Cortex of kidney (tissue), 1 donor: ENCODE data around the gene DPEP3.

Experiments
- DNase-seq: peaks from one replicate; lab custom pipeline; 2025; lab: John Stamatoyannopoulos, UW

DPEP3 gene

DNA sequence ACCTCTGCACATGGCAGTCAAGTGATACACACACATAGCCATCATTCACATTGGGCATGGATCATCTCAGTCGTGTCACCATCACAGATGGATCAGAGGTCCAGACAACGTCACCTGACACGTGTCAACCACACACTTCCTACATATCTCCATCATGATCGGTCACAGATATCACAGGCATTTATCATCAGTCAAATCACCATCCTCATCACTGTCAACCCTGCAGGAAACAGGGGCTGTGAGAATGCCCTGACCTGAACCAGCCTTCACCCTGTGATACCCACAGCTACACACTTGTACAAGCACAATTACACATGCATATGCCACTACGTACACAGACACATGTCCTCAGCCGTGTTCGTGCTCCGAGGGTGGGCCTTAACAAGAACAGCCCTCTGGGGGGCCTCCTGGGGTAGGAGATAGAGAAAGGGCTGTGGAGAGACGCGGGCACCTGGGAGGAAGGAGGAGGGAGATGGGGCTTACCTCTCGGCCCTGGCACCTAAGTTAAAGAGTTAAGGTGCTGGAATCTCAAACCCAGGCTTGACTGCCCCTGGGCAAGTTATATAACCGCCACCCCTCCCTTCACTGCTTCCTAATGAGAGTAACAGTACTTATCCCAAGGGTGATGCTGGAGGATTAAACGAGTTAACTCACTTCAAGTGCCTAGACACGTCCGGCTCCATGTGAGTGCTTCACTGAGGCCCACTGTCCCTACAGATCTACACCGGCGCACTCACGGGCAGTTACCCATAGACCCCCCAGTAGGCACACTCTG, 12.9 kb downstream of the DPEP3 start:
- DNase-seq: no peak

DNA sequence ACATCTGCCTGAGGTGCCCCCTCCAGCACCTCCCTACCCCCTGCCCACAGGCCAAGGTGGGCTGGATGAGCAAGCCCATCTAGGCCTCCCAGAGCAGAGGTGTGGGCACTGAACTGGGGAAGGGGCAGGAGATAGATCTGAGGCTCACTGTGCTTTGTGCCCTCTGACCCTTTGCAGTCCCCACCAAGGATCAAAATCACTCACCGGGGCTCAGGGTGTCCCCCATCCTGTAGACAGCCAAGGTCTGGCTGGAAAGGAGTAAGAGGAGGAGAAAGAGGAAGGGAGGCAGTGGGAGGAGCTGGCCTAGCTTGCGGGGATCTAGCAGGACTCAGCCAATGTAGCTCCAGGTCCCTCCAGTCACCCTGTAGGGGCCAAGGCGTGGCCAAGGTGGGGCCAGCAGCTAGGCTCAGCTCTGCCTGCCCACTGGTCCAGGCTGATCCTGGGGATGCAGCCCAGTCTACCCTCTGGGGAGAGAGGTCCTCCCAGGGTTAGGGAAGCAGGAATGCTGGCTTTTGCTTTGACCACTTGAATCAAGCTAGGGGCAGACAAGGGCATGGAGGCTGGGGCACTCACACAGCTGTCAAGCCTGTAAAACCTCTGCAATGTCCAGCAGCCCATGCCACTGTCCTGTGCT, 13.6 kb downstream of the DPEP3 start:
- DNase-seq: no peak

GRCh38 chr16:67965668-67966548, 14.4 kb downstream of the DPEP3 start:
- DNase-seq: no peak

DNA sequence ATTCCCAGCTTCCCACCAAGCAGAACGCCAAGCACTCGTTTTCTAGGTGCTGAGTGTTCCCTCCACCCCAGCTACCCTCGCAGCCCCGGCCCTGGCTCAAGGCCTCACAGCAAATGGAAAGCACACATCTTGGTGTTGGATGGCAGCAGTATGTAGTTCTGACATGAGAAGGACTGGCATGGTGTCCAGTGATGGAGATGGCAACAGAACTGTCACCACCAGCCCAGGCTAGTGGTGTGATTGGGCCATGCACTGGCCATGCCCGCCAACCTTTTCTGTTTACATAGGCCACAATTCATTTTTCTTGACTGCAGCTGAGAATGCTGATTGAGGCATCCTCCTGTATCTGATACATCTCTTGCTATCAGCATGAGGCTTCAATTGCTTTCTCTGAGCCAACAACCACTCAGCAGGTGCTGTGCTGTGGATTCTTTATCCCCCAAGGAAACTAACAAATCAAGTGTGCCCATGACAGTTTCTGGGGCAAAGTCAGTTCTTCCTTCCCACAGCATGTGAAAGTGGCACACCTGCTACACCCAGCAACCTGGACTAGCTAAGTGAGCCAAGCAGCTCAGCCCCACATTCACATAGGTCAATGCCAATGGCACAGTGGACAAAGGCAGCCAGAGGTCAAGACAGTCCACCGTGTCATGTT, 15.7 kb downstream of the DPEP3 start:
- DNase-seq: no peak

DNA sequence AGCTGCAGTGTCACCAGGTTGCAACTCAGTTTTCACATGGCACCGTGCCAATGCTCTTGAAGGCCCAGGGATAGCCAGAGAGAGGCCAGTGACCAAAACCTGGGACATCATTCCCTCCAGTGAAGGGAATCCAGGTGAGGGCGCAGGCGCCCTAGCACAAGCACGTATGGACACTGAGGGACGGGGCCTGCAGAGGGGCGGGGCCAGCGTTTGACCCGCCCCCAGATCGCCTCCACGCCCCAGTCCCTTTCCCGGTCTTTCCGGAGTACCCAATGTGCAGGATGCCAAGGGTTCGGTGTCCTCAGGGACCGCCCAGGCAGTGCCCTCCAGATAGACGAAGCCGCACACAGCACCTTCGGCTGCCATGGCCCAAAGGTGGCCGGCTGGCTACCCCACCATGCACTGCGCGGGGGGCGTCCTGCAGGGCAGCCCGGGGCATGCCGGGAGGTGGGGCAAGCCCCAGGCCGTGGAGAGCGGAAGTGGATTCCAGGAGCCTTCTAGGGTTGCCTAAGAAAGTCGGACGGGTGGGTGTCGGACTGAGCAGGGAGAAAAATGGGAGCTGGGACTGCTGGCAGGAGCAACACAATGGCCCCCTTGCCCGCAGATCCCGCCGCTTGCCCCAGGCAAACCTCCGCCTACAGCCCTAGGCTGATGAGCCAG, 16.5 kb downstream of the DPEP3 start:
- DNase-seq: no peak

GRCh38 chr16:67963292-67963661, 17.0 kb downstream of the DPEP3 start:
- no peak for DNase-seq

DNA sequence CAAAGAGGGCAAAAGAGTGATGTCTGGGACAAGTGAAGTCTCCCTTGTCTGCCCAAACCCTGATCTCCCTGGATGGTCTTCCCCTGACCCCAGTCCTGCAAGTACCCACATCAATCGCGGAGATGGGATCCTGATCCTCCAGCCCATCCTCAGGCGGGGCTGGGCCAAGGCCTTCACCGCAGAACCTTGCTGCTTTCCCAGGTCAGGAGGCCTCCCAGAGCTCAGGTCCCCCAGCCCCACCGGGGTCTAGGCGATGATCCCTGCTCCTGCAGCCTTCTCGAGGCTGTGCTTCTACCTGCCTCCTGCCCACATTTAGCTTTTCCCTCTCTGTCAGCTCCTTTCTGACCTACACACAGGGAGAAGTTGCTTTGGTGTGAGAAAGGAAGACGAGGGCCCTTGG, 18.2 kb downstream of the DPEP3 start:
- DNase-seq: no peak

DNA sequence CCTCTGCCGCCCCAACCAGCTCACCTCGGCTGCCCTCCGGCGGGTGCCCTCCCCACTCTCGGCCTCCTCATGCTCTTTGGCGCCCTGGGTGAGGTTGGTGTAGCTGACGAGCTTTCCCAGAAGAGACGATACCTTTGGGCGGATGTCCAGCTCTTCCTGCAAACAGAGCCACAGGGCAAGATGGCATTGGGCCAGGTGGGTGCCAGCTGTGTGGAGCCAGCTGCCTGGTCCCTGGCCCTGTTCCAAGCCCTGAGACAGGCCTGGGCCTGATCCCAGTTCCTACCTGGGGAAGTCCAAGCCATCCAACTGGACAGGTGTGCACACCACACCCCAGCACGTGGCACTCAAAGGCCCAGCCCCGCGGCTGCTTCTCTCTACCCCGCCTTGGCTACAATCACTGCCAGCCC, 18.7 kb downstream of the DPEP3 start:
- DNase-seq: no peak

GRCh38 chr16:67959536-67960329, 20.6 kb downstream of the DPEP3 start:
- no peak for DNase-seq

DNA sequence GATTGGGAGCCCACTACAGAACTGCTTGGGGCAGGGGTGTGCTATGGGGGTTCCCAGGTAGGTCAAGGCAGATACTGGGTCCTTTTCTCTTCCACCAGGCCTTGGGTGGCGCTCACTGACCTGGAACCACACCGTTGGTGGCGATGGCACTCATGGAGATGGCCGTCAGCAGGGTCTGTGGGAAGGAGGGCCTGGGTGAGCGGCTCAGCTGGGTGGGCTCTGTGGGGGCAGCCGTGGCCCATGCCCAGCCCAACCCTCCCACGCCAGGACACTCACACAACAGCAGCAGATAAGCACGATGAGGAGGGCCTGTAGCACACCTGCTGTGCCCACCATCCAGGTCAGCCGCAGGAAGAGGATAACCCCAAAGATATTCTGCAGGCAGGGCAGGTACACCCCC, 22.7 kb downstream of the DPEP3 start:
- DNase-seq: no peak

DNA sequence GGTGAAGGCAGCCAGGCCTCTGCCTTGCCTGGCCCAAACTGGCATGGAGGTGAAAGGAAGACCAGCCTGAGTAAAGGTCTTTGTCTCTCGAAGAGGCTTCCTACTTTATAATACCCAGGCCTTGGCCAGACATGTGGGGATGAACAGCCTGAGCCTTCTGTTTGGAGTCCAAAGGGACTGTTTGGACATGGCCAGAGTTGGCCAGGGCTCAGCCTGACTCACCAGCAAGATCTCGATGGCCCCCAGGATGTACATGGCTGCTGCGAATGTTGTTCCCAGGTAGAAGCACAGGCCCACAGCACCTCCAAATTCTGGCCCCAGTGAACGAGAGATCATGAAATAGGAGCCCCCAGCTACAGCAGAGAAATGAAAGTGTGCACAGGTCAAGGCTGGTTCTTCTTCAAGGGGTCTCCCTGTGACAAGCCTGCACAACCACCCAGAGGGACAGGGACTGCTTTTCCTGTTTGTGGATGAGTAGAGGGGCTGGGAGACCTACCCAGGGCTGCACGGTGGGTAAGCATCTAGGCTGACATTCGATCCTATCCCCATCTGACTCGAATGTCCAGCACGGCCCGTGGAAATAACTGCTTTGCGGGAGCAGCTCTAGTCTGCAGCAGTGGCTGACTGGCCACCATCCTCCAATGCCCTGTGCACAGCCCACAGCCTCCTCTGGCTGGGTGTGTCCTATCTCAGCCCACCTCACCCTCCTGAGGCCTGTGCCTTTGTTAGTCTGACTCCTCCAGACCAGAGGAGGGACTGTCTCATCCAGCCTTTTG, 25.7 kb downstream of the DPEP3 start:
- no peak for DNase-seq

- DNase-seq: no peak
These were observed 26.5 kb downstream of the DPEP3 start for GRCh38 chr16:67953641-67954375.

GRCh38 chr16:67951485-67951884, 28.8 kb downstream of the DPEP3 start:
- DNase-seq: no peak

DNA sequence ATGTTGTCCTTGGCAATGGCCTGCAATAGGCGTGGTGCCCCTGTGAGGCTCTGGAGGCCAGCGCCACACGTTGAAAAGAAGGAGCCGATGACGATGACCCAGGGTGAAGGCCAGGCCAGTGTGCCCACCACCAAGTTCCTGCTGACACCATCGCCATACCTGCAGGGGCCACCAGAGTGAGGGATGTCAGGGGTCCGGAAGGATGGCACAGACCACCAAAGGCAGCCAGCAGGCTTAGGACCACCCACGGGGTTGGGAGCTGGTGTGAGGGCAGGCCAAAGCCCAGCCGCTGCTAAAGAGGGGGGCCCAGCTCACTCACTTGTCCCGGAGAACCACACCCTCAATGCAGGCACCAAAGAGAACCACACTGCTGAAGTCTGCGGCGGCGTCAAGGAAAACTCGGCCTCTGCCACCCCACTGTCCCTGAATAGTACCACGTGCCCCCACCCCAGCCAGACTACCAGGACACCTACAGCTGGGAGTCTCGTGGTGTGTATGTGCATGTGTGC, 29.9 kb downstream of the DPEP3 start:
- DNase-seq: no peak

DNA sequence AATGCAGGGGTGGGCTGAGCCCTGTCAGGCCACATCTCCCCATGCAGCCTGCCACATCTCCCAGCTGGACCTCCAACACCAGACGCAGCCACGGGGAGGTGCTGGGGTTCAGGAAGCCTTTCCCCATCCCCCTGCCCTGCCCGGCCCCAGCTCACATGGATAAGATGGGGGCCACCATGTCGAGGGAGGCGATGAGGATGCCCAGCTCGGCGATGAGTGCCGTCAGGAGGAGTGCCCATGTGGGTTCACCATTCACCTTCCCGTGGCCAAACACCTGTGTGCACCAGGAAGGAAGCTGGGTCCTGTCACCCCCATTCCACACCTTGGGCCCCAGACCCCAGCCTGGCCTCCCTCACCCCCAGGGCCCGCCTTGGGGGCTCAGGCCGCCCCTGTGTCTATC, 30.7 kb downstream of the DPEP3 start:
- DNase-seq: no peak

DNA sequence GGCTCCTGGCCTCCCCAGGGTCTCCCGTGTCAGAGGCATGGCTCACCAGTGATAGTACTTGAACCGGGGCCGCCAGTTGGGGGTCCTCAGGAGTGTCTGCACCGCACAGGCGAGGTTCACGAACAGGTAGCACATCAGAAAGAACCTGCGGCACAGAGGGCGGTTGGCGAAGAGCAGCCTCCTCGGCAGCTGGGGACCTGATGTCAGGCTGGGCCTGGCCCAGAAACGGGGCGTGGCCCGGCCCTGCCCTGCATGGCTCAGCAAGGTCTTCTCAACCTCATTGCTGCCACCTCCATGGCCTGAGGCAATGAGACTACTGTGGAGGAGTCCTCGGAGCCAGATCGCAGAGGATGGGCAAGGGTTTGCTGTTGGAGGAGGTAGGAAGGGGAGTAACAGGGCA, 32.3 kb downstream of the DPEP3 start:
- DNase-seq: no peak

GRCh38 chr16:67946966-67947558, 33.2 kb downstream of the DPEP3 start:
- DNase-seq: no peak

- no peak for DNase-seq
These were observed 34.1 kb downstream of the DPEP3 start for GRCh38 chr16:67946128-67946569.
